NCI-H2227 (cell line): Measurements from ENCODE around the gene TLL1.

Experiments used
- DNase-seq: peaks from one replicate; lab custom pipeline; 2025; ENCODE audit not compliant: unreplicated experiment; lab: John Stamatoyannopoulos, UW

The TLL1 gene

GRCh38 chr4:165872461-165873297 is at the start of gene TLL1:
Gene TLL1 (plus strand): TSS chr4:165873237. CDS start chr4:165873905, 668 bp downstream.
- DNase-seq = peak; percentile 5

GRCh38 chr4:165826166-165826565 is 46.9 kb upstream of the TLL1 start:
- no peak for DNase-seq

GRCh38 chr4:165827018-165827417 is 46.0 kb upstream of the TLL1 start:
- no peak for DNase-seq

- no peak for DNase-seq
Measured at GRCh38 chr4:165828928-165829327, 44.1 kb upstream of the TLL1 start.

- DNase-seq = no peak
Measured at GRCh38 chr4:165834116-165834515, 38.9 kb upstream of the TLL1 start.

GRCh38 chr4:165838575-165838974 is 34.5 kb upstream of the TLL1 start:
- no peak for DNase-seq

GRCh38 chr4:165839615-165840333 is 33.3 kb upstream of the TLL1 start:
- DNase-seq = no peak

- DNase-seq = no peak
Measured at GRCh38 chr4:165842684-165843083, 30.4 kb upstream of the TLL1 start.

- DNase-seq = no peak
Measured at GRCh38 chr4:165844161-165844560, 28.9 kb upstream of the TLL1 start.

GRCh38 chr4:165851256-165851655 is 21.8 kb upstream of the TLL1 start:
- no peak for DNase-seq

GRCh38 chr4:165855191-165855590 is 17.8 kb upstream of the TLL1 start:
- no peak for DNase-seq

- no peak for DNase-seq
Measured at GRCh38 chr4:165861363-165861762, 11.7 kb upstream of the TLL1 start.

GRCh38 chr4:165864271-165864670 is 8.8 kb upstream of the TLL1 start:
- no peak for DNase-seq

GRCh38 chr4:165866019-165866650 is 6.9 kb upstream of the TLL1 start:
- no peak for DNase-seq

- DNase-seq = no peak
Measured at GRCh38 chr4:165867961-165868360, 5.1 kb upstream of the TLL1 start.

- peak; percentile 4 for DNase-seq
Measured at GRCh38 chr4:165873298-165874071, 448 bp downstream of the TLL1 start.

- no peak for DNase-seq
Measured at GRCh38 chr4:165874072-165874790, 1.2 kb downstream of the TLL1 start.

- peak; percentile 18 for DNase-seq
Measured at GRCh38 chr4:165874791-165875371, 1.8 kb downstream of the TLL1 start.

GRCh38 chr4:165875446-165875845 is 2.4 kb downstream of the TLL1 start:
- DNase-seq = no peak

GRCh38 chr4:165877286-165877685 is 4.2 kb downstream of the TLL1 start:
- no peak for DNase-seq
